Measurements from ENCODE around the gene PPM1F. TPM values are rescaled to one million over a fixed set of nuclear protein-coding genes. Genes with fewer than 3 reads are reported as not detected.

Gene PPM1F
- total and polyA plus RNA-seq, 9 donors = 38.0 to 63.9 (median 53.6) TPM

GRCh38 chr22:21922370-21923162 lies 30.1 kb downstream of the PPM1F start:
- Histone ChIP-seq H3K36me3 (ENCODE audit: control insufficient read depth, insufficient read depth, low read length) (peaks cover 71% of the 10 kb centered on the region), H3K4me3 (ENCODE audit: low read length) (no peak overlapping the region), H3K27ac (ENCODE audit: low read length) (no peak overlapping the region), H3K9me3 (replicated peaks; ENCODE audit: control insufficient read depth, low read depth, low read length) (no peaks in the 10 kb centered on the region), H3K4me1 (ENCODE audit: control insufficient read depth, insufficient read depth, low read length) (peaks cover 3% of the 10 kb centered on the region), H3K27me3 (ENCODE audit: control insufficient read depth, insufficient read depth, low read length) (no peaks in the 10 kb centered on the region)
- WGBS (ENCODE audit: insufficient coverage) = 79% methylated on average over 13 of the region's 20 CpGs
- no peak for DNase-seq

- Histone ChIP-seq H3K36me3 (ENCODE audit: control insufficient read depth, insufficient read depth, low read length) (peaks cover 63% of the 10 kb centered on the region), H3K4me1 (ENCODE audit: control insufficient read depth, insufficient read depth, low read length) (peaks cover 9% of the 10 kb centered on the region), H3K4me3 (ENCODE audit: low read length) (no peak overlapping the region), H3K27me3 (ENCODE audit: control insufficient read depth, insufficient read depth, low read length) (no peaks in the 10 kb centered on the region), H3K9me3 (replicated peaks; ENCODE audit: control insufficient read depth, low read depth, low read length) (no peaks in the 10 kb centered on the region), H3K27ac (ENCODE audit: low read length) (no peak overlapping the region)
- 41% methylated on average over 5 of the region's 8 CpGs for WGBS (ENCODE audit: insufficient coverage)
- no peak for DNase-seq
Measured at GRCh38 chr22:21921729-21922128, 30.9 kb downstream of the PPM1F start.

- DNase-seq = no peak
- Histone ChIP-seq H3K9me3 (replicated peaks; ENCODE audit: control insufficient read depth, low read depth, low read length) (no peaks in the 10 kb centered on the region), H3K4me1 (ENCODE audit: control insufficient read depth, insufficient read depth, low read length) (peaks cover 9% of the 10 kb centered on the region), H3K36me3 (ENCODE audit: control insufficient read depth, insufficient read depth, low read length) (peaks cover 59% of the 10 kb centered on the region), H3K4me3 (ENCODE audit: low read length) (no peak overlapping the region), H3K27ac (ENCODE audit: low read length) (no peak overlapping the region), H3K27me3 (ENCODE audit: control insufficient read depth, insufficient read depth, low read length) (no peaks in the 10 kb centered on the region)
- 62% methylated on average over 12 of the region's 13 CpGs for WGBS (ENCODE audit: insufficient coverage)
Measured at GRCh38 chr22:21921184-21921721, 31.4 kb downstream of the PPM1F start.

- peaks cover 56% of the 10 kb centered on the region for H3K36me3 ChIP-seq (ENCODE audit: control insufficient read depth, insufficient read depth, low read length)
- no peak for DNase-seq
- no peaks in the 10 kb centered on the region for H3K27me3 ChIP-seq (ENCODE audit: control insufficient read depth, insufficient read depth, low read length)
- no peak overlapping the region for H3K27ac ChIP-seq (ENCODE audit: low read length)
- peaks cover 9% of the 10 kb centered on the region for H3K4me1 ChIP-seq (ENCODE audit: control insufficient read depth, insufficient read depth, low read length)
- no peak overlapping the region for H3K4me3 ChIP-seq (ENCODE audit: low read length)
- no peaks in the 10 kb centered on the region for H3K9me3 ChIP-seq (replicated peaks; ENCODE audit: control insufficient read depth, low read depth, low read length)
- WGBS (ENCODE audit: insufficient coverage) = 79% methylated on average over 14 of the region's 16 CpGs
Measured at GRCh38 chr22:21920341-21921183, 32.1 kb downstream of the PPM1F start.

GRCh38 chr22:21919526-21920307 lies 32.9 kb downstream of the PPM1F start:
- Histone ChIP-seq H3K4me1 (ENCODE audit: control insufficient read depth, insufficient read depth, low read length) (peaks cover 9% of the 10 kb centered on the region), H3K36me3 (ENCODE audit: control insufficient read depth, insufficient read depth, low read length) (peaks cover 48% of the 10 kb centered on the region), H3K9me3 (replicated peaks; ENCODE audit: control insufficient read depth, low read depth, low read length) (no peaks in the 10 kb centered on the region), H3K27ac (ENCODE audit: low read length) (no peak overlapping the region), H3K4me3 (ENCODE audit: low read length) (no peak overlapping the region), H3K27me3 (ENCODE audit: control insufficient read depth, insufficient read depth, low read length) (no peaks in the 10 kb centered on the region)
- 71% methylated on average over 12 of the region's 20 CpGs for WGBS (ENCODE audit: insufficient coverage)
- no peak for DNase-seq

- no peak overlapping the region for H3K4me3 ChIP-seq (ENCODE audit: low read length)
- DNase-seq = no peak
- WGBS (ENCODE audit: insufficient coverage) = 87% methylated on average over 7 of the region's 12 CpGs
- no peaks in the 10 kb centered on the region for H3K27me3 ChIP-seq (ENCODE audit: control insufficient read depth, insufficient read depth, low read length)
- H3K27ac ChIP-seq (ENCODE audit: low read length) = no peak overlapping the region
- H3K9me3 ChIP-seq (replicated peaks; ENCODE audit: control insufficient read depth, low read depth, low read length) = no peaks in the 10 kb centered on the region
- peaks cover 9% of the 10 kb centered on the region for H3K4me1 ChIP-seq (ENCODE audit: control insufficient read depth, insufficient read depth, low read length)
- peaks cover 42% of the 10 kb centered on the region for H3K36me3 ChIP-seq (ENCODE audit: control insufficient read depth, insufficient read depth, low read length)
Measured at GRCh38 chr22:21918466-21919185, 34.0 kb downstream of the PPM1F start.

- Histone ChIP-seq H3K9me3 (replicated peaks; ENCODE audit: control insufficient read depth, low read depth, low read length) (no peaks in the 10 kb centered on the region), H3K4me3 (ENCODE audit: low read length) (no peak overlapping the region), H3K4me1 (ENCODE audit: control insufficient read depth, insufficient read depth, low read length) (peaks cover 9% of the 10 kb centered on the region), H3K36me3 (ENCODE audit: control insufficient read depth, insufficient read depth, low read length) (peaks cover 37% of the 10 kb centered on the region), H3K27me3 (ENCODE audit: control insufficient read depth, insufficient read depth, low read length) (no peaks in the 10 kb centered on the region), H3K27ac (ENCODE audit: low read length) (no peak overlapping the region)
- DNase-seq = no peak
- WGBS (ENCODE audit: insufficient coverage) = 71% methylated on average over 6 of the region's 6 CpGs
Measured at GRCh38 chr22:21917959-21918261, 34.7 kb downstream of the PPM1F start.

- DNase-seq = peak; percentile 48
Measured at GRCh38 chr22:21917181-21917958, 35.3 kb downstream of the PPM1F start.

GRCh38 chr22:21916309-21916918 lies 36.2 kb downstream of the PPM1F start:
- Histone ChIP-seq H3K27ac (ENCODE audit: low read length) (no peak overlapping the region), H3K36me3 (ENCODE audit: control insufficient read depth, insufficient read depth, low read length) (peaks cover 25% of the 10 kb centered on the region), H3K27me3 (ENCODE audit: control insufficient read depth, insufficient read depth, low read length) (no peaks in the 10 kb centered on the region), H3K9me3 (replicated peaks; ENCODE audit: control insufficient read depth, low read depth, low read length) (no peaks in the 10 kb centered on the region), H3K4me3 (ENCODE audit: low read length) (no peak overlapping the region), H3K4me1 (ENCODE audit: control insufficient read depth, insufficient read depth, low read length) (peaks cover 9% of the 10 kb centered on the region)
- DNase-seq = no peak
- whole genome bisulfite sequencing (ENCODE audit: insufficient coverage) = no CpG with 5 or more reads among the region's 4 CpGs

More at GRCh38 chr22:21917181-21917958, 35.3 kb downstream of the PPM1F start:
- no peaks in the 10 kb centered on the region for H3K27me3 ChIP-seq (ENCODE audit: control insufficient read depth, insufficient read depth, low read length)
- peaks cover 9% of the 10 kb centered on the region for H3K4me1 ChIP-seq (ENCODE audit: control insufficient read depth, insufficient read depth, low read length)
- H3K9me3 ChIP-seq (replicated peaks; ENCODE audit: control insufficient read depth, low read depth, low read length) = no peaks in the 10 kb centered on the region
- peaks cover 31% of the 10 kb centered on the region for H3K36me3 ChIP-seq (ENCODE audit: control insufficient read depth, insufficient read depth, low read length)
- no peak overlapping the region for H3K4me3 ChIP-seq (ENCODE audit: low read length)
- WGBS (ENCODE audit: insufficient coverage) = 45% methylated on average over 14 of the region's 17 CpGs
- no peak overlapping the region for H3K27ac ChIP-seq (ENCODE audit: low read length)

All from muscle of leg (tissue), 11 donors.